Stromal cell of bone marrow (primary cell): Measurements from ENCODE around the gene ASIC4.
A peak's percentile ranks its signal among the peaks of the same experiment; 100 is the strongest.

ENCODE experiments used
- DNase-seq: peaks from one replicate; pipeline ENCODE4 v3.0.0-alpha.2; 2012; ENCODE audit warnings: low read depth

ASIC4 gene

DNA sequence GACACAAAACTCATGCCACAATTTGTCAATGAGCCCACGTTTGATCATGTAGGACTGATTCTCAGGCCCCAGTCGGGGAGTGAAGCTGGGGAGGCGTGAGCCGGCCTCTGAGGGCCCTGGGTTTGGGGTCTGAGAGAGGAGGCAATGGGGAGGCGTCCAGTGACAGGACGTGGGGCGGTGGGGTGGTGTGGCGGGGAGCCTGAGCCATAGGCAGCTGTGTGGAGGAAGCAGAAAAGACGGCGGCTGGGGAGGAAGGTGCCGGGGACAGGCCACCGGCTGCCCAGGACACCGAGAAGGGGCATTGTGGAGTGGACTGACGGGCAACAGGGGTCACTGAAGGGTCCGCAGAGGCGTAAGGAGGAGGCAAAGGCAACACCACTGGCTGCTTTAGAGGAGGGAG is 22.1 kb downstream of the ASIC4 start:
- DNase-seq, result no peak

DNA sequence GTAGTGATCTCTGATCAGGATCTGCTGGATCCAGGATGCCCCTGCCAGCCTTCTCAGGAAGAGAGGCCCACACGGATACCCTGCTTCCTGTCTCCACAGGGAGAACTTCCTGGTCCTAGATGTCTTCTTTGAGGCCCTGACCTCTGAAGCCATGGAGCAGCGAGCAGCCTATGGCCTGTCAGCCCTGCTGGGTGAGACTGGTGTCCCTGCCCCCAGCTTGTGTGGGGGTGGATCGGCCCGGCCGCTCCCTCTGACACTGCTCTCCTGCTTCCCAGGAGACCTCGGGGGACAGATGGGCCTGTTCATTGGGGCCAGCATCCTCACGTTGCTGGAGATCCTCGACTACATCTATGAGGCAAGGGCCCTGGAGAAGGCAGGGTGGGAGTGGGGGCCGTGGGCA is 22.7 kb downstream of the ASIC4 start:
- no peak for DNase-seq

GRCh38 chr2:219537657-219538488 is 23.6 kb downstream of the ASIC4 start:
- DNase-seq, result no peak

GRCh38 chr2:219538504-219538951 is 24.2 kb downstream of the ASIC4 start:
- DNase-seq, result no peak

DNA sequence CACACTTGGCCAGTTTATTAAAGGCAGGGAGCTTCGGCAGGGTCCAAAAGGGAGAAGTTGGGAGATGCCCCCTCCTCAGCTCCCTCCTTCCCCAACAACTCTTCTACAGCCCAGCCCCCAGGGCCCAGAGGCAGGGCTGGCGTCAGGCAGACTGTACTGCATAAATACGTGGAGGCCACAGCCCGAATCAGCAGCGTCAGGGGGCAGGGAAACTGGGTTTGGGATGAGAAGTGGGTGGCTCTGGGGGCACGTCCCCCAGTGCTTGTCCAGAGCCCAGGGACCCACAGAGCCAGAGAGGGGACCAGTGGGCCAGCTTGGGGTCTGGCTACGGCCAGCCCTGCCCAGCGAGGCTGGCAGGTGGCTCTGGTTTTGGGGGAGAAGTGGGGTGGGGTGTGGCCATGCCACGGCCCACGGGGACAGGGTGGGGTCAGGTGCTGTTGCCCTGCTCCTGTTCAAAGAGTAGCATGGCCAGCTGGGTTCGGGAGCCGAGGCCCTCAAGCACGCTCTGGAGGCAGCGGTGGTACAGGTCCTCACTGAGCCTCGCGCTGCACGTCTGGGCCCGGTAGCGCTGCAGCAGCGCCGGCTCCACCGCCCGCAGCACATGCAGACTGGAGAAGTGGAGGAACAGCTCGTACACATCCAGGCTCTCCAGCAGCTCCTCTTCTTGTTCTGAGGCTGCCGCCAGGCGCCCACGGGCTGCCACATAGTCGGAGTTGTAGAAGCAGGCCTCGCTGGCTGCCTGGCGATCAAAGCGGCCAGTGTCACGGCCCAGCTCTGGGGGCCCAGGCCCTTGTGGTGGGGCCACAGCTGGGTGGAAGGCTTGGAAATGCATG is 24.9 kb downstream of the ASIC4 start:
- no peak for DNase-seq

DNA sequence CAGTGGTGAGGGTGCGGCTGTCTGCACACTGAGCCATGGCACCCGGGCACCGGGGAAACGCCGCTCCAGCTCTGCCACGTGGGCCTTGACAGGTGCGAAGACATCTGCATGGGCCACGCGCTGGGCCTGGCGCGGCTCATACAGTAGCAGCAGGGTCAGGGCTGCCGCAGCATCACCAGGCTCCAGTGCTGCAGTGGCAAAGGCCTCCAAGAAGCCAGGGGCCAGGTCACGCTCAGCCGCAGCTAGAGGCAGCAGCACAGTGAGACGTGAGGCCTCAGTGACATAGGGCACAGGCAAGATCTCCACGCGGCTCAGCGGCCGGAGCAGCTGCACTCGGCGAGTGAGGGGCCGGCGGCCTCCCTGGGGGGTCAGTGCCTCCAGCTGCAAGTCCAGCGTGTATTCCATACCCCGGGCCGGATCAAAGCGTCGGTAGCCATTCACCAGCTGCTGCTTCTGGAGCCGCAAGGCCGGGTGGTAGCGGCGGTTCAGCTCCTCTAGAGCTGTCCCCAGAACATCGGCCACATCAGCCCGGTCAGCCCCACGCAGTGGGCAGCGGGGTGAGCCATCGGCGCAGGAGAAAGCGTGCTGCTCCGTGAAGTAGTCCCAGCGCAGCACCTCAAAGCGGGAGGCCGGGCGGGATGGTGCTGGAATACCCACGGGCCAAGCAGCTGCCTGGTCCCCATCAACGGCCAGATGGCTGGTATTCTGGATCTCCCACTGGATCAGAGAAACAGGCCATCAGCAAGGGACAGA is 25.8 kb downstream of the ASIC4 start:
- DNase-seq, result no peak

GRCh38 chr2:219540784-219541504 is 26.7 kb downstream of the ASIC4 start:
- DNase-seq, result no peak

- no peak for DNase-seq
Observed at GRCh38 chr2:219541611-219542180, 27.4 kb downstream of the ASIC4 start.

DNA sequence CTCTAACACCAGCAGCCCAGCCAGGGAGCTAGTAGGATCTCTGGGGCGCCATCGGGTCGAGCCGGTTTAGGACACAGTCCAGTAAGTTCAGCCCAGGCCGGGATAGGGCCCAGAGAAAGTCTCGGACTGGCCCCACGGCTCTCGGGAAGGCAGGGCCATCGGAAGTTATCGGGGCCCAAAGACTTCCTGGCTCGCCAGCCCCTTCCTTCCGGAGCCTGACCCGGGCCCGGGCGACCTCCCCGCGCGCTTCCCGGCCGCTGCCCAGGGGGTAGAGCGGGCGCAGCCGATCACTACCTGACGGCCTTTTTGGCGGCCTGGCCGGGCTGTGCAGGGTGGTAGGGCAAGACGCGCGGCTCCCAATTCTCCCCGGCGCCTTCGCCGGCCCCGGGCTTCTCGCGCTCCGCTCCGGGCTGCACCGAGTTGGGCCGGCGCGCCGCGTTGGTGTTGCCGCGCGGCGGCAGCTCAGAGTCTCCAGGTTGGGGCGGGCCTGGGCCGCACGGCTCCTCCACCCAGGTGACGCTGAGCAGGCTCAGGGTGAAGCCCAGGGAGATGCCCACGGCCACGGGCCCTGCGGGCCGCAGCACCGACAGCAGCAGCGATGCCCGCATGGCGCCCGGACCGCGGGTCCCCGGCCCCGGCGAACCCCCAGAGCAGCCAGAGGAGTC is 28.8 kb downstream of the ASIC4 start:
- peak; percentile 11 for DNase-seq

- peak; percentile 95 for DNase-seq
Observed at GRCh38 chr2:219543596-219544358, 29.5 kb downstream of the ASIC4 start, which contains the start of the genes CHPF and TMEM198. CHPF (minus strand) TSS chr2:219543809; CDS start chr2:219543538, 271 bp downstream. TMEM198 (plus strand) TSS chr2:219544028; CDS start chr2:219544728, 700 bp downstream.

- no peak for DNase-seq
Observed at GRCh38 chr2:219544567-219544966, 30.3 kb downstream of the ASIC4 start.

GRCh38 chr2:219545295-219545942 is 31.1 kb downstream of the ASIC4 start:
- no peak for DNase-seq

DNA sequence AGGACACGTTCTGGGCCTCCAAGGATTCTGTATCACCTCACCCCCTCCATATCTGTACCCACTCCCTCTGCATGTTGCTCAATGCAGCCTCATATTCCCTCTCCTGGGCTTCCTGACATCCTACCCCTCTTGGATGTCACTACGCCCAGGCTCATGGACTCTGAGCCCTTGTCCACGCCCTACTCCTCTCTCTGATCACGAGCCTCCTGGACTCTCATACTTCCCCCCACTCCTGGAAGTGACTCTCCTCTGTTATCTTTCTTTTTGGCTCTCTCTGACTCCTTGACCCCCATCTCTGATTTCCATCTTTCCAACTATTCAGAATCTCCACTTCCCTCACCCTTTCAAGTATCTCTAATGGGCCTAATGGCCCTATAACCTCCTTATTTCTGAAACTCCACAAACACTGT is 31.7 kb downstream of the ASIC4 start:
- DNase-seq, result no peak

GRCh38 chr2:219547621-219548020 is 33.3 kb downstream of the ASIC4 start:
- no peak for DNase-seq

GRCh38 chr2:219548990-219549389 is 34.7 kb downstream of the ASIC4 start:
- no peak for DNase-seq

- no peak for DNase-seq
Observed at GRCh38 chr2:219549619-219550018, 35.3 kb downstream of the ASIC4 start.

DNA sequence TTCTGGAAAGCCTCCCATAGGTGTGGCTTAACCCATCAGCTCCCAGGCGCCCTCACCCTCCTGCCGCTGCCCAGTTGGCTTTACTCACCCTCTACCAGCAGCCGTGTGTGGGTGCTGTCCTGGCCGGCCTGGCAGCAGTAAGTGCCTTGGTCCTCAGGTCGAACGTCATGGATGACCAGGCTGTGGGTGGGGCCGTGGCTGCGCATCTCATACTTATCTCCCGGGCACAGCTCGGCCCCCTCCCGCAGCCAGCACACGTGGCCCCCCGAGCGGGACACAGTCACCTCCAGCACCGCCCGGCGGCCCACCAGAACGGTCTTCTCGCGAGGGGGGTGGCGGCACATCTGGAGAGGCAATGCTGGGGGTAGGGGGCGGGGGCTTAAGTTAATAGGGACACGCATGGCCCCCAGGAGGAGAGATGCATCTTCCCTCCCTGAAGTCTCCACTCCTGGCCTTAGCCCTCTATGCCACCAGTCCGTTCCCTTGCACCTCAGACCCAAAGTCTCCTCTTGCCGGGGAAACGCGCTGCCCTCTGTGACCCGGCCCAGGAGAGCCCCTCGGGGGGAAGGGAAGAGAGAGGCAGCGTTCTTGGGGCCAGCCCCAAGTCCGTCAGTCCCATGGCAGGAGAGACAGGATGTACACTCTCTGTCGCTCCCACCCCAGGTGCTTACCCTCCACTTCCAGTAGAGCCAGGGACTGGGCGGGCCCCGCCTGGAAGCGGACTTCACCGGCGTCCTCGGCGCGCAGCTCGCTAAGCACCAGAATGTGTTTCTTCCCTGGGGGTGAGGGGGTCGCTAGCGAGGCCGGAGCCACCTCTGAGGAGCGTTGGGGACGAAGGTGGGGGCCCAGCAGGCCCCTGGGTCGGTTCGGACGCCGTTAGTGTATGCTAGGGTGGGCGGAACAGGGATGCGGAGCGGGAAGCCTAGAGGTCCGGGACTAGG is 37.4 kb downstream of the ASIC4 start:
- DNase-seq, result no peak
